Effector CD8-positive, alpha-beta T cell (primary cell): ENCODE results near the gene METAP1D.
"Not testable (repeated sequence)": the region's sequence is repeated elsewhere in the genome, so short reads cannot be mapped to it uniquely, and the experiment has no call there.

Experiments
- DNase-seq: peaks from one replicate; lab custom pipeline; 2025; lab: John Stamatoyannopoulos, UW

Gene METAP1D

DNA sequence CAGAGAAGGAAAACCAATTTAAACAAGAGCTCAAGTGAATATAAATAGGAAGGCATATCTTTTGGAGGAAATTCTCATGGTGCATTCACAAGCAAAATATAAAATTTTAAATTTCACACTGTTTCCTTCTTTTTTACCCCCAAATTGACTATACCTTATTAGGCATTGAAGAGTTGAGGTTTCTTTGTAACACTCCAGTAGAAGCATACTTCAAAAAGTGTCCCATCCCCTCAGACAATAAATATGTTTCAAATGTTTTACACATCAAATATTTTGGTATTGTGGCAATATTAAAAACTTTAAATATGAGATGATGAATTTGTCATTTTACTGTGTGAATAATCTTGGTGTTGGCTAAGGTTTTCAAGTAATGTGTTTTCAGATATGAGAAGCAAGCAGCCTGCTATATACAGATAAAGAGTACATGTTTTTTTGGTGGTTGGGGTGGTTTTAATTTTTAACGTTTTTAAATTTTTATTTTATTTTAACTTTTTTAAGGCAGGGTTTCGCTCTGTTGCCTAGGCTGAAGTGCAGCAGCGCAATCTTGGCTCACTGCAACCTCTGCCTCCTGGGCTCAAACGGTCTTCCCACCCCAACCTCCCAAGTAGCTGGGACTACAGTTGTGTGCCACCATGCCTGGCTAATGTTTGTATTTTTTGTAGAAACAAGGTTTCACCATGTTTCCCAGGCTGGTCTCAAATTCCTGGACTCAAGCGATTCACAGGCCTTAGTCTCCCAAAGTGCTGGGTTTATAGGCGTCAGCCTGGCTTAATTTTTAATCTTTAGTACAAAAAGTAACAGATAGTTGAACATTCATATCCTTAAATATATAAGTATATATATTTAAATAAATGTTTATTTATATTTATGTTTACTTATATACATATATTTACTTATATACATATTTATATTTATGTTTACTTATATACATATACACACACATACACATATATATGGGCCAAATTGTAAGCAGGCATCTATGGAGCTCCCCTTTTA, 49.1 kb downstream of the METAP1D start:
- no peak for DNase-seq

DNA sequence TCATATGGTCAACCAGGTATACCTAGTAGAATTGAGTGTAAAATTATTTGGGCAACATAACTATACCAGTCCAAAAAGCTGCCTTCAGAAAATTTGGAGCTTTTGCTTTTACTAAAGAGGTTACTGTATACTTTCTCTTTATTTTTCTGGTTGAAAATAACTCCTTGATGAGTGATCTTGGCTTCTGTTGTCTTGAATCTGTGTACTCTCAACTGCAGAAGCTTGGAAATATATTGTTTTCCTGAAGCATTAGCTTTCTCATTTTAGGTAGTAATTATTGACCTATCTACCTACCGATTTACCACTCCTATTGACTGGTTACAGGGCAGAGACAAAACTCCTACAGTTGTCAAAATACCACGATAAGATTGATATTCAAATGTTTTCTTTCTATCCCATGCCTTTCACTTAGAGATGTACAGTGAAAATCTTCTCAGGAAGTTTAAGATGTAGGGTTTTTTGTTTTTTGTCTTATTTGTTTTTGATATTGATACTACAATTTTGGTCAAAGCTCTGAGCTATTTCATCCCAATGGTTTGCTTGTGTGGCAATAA, 49.9 kb downstream of the METAP1D start:
- no peak for DNase-seq

DNA sequence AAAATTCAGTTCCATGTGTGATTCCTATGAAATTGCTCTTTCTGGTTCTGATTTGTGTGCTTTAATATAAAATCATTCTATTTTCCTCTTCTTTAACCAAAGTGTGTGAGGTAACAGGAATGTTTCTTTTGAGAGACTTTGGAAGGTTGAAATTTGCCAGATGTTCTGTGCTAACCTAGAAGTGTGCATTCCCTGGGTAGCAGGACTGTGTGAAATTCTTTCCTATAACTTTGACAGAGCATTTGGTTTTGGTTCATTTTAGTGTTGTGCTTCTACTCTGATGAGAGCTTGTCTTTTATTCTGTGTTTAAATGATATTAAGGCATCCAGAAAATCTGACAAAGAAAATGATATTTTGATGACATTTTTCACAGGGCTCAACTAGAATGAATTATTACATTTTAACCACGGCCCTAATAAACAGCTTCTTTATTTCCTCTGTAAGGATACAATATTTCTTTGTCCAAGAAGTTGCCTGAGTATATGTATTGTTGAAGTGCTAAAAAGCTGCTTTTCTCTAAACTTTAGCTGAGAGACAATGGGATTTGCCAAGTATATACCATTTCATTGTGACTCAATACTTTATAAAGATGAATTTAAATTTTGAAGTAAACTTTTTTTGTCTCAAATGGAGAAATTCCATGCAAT, 50.8 kb downstream of the METAP1D start:
- DNase-seq: no peak

DNA sequence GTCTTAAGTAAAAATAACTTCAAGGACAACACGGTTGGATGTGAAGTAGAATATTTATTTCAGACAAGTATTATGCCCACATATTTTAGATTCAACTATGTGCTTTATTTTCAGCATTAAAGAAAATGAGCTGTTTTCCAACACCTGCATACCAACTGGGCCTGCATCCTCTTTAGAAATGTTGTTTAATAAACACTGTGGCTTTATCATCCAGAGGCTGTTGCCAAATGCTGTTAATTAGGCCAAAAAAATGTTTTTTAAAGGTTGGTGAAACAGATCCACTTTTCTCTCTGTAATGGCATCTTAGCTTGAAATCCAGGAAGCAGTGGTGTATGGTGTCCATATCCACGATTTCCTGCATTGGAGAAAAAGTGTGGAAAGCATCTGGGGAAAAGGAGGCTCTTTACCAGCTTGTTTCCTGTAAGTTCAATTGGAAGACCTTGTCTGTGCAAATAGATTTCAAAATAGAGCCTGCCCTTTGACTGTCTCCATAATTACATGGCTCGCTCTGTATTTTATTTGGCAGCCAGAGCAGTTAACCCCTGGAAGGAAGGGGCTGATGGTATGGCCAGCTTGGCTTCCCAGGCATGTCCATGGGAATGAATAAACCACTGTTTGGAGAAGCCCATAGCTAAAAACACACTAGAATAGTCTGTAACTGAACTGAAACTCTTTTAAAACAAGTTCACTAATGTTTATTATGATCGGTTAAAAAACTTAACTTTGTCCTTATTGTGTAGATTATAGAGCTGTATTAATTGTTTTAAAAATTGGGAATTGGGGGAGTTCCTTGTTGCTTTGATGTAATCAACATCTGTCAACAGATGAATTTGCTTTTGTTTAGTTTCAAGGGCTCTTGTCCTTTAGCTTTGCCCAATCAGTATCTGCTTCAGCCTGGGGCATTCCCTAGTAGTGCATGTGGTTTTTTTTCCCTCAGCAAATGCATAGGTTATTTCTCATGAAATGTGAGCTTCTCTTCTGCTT, 52.5 kb downstream of the METAP1D start:
- DNase-seq: no peak

DNA sequence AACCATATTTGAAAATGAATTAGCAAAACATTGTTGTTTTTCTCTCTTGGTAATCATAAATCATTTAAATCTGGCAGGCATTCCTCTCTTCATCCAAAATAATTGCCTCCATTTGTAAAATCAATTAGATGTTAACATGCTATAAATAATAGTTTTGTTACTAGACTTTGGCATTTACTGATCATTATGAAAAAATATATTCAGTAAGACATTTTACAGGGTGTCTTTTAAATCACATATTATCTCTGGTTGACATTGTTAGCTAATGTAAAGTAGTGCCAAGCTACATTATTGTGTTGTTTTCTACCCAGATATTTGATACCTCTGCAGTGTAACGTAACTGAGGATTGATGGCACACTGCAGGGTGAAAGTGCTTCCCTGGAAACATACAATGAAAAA, 53.7 kb downstream of the METAP1D start:
- DNase-seq: no peak

DNA sequence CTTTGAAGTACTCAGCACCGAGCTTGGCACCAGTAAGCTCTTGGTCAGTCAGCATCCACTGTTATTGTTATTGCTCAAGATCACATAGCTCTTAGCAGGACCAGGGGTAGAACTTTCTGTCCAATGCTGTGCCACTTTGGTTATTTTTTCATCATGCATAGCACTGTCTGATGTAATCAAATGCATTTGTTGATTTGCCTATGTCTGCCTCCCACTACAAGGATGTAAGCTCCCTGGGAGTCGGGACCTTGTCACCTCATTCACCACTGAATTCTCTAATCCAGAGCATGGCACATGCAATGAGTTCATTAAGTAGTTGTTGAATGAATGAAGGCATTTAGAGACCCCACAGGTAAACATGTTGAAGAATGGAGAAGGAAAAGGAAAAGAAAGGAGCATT, 56.5 kb downstream of the METAP1D start:
- no peak for DNase-seq

DNA sequence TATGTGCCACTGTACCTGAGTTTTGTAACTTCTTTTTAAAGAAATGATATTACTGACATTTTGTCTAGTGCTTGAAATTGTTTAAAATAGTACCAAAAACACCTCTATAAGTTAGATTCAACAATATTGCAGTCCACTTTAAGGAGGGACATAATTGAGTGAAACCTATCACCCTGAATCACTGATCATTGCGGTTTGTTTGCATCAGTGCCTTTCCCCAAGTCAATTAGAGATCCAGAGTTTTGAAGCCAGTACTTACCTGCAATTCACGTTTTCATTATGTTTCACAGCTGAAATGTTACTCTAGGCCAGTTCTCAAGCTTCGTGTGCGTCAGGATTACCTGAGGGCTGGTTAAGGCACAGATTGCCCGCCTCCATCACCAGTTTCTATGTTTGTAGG, 58.9 kb downstream of the METAP1D start:
- no peak for DNase-seq

DNA sequence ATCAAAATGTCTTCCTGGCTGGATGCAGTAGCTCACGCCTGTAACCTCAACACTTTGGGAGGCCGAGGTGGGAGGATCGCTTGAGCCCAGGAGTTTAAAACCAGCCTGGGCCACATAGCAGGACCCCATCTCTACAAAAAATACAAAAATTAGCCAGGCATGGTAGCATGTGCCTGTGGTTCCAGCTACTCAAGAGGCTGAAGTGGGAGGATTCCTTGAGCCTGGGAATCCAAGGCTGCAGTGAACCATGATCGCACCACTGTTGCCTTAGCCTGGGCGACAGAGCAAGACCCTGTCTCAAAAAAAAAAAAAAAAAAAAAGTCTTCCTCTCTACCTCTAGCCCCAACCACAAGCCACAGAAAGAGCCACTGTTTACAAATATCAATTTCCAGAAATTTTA, 60.4 kb downstream of the METAP1D start:
- not testable (repeated sequence) for DNase-seq

DNA sequence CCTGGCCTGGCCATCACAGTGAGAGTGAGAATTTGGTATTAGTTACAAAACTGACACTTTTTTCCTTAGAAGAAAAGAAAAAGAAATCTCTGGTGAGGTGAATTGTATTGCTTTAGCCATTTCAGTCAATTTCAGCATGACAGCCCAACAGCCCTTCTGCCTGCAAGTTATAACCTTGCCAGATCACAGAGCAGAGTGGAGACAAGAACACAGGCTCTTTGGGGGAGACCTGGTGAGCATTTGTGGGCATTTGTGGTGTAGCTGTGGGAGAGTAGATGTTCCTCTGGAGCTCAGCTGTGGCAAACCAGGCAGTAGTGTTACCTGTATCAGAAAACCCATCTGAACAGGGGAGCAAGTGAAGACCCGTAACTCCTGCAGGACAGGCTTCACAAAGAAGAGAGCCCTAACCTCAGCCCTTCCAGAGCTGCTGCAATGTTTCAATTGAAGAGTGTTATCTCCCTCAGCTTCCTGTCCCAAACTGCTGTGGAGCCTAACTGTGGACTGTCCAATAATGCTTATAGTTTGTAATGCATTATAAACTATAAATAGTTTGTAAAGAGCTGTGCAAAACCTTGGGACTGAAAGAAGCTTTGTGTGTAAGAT, 62.8 kb downstream of the METAP1D start:
- DNase-seq: no peak

DNA sequence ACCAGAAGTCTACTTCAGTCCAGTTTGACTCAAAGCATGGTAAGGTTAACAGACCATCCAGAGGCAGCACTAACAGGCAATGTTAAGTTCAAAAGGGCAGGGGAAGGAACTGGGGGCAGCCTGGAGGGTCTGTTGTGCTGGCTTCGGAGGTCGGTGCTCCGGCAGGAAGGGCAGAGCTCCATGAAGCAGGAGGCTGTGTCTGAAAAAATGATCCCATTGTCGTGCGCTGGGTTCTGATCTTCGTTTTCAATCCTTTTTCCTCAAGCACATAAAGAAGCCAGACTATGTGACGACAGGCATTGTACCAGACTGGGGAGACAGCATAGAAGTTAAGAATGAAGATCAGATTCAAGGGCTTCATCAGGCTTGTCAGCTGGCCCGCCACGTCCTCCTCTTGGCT, 63.7 kb downstream of the METAP1D start:
- DNase-seq: no peak

DNA sequence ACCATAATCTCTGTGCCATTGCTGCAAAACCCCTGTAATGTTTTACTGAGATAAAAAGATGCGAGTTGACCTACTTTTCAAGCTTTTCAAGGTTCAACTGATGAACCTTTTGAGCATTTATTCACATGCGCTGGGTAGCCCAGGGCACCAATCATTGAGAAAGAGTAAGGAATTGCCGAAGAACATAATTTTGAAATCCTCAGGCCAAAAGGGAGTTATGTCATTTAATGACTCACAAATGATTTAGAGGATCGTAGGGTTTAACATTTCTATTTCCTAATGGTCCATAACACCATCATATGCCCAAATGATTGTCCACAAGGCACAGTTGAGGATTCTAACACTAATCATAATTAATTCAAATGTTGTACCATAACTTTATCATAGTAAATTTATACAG, 65.4 kb downstream of the METAP1D start:
- DNase-seq: no peak

DNA sequence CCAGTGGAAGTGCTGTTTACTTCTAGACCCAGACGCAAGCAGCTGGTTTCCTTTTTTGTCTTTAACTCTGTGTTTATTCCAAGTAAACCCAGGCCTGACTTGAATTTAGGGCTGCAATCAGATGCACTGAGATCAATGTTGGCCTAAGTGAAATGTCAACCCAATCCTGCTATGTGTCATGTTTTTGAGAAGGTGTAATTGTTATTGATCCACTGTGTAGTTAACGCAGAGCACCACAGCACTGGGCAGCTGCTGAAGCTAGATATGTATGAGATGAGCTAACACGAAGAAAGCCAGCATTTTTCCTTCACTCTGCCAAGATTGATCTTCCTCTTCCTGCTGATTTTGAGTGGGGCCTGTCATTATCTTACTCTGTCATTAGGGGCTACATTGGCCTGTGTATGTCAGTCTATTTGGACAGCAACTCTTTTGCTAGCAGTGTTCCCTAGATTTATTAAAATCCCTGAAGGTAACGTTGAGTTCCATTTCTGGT, 66.7 kb downstream of the METAP1D start:
- no peak for DNase-seq

DNA sequence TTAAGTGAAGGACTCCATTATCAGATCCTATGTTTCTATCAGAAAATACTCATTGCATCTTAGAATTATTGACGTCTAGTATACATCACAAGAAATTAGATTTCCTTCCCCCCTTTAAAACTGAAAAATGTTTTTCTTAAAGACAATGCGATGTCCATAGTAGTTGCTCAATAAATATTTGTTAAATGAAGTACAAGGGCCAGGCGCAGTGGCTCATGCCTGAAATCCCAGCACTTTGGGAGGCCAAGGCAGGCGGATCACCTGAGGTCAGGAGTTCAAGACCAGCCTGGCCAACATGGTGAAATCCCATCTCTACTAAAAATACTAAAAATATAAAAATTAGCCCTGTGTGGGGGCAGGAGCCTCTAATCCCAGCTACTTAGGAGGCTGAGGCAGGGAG, 68.2 kb downstream of the METAP1D start:
- DNase-seq: not testable (repeated sequence)

DNA sequence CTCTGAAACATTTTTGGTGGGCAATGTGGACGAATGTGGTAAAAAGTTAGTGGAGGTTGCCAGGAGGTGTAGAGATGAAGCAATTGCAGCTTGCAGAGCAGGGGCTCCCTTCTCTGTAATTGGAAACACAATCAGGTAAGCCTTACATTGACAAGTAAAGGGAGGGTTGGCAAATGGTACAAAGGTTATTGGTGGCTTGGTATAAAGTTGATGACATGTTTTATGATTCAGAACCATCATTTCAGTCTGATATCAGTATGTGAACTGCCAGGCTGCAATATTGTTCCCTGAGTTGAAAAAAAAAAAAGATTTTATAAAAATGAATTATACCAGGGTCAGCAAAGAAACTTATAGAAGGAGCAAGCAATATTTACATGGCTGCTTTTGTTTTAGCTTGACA, 71.2 kb downstream of the METAP1D start:
- DNase-seq: no peak

DNA sequence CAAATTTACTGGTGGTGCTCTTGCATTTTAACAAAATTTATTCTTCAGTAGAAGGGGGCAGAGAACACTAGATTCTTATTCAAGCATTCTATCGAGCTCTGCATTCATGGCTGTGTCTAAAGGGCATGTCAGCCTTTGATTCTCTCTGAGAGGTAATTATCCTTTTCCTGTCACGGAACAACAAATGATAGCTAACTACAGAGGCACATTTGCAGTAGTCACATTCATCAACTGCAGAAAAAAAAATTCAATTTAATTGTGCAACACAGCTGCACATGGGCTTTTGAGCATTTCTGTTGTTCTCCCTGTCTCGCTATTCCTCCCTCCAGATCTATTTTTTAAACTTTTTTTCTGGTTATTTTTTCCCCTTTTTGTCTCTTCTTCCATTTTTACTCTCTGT, 72.5 kb downstream of the METAP1D start:
- DNase-seq: no peak

DNA sequence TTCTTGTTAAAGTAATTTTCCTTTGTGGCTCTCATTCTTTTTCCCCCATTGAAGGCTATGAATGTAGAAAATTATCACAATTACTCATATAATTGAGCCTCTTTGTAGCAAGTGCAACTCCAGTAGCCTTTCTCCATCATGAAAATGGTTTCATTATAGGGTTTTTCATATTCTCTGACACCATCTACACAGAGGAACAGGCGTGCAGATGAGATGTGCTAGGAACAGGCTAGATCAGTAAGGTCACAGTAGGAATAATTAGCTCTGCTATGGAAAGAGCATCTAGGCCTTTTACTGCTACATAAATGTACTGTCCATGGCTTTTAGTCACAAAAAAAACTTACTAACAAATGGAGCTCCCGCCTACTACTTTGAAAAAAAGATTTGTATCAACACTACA, 73.0 kb downstream of the METAP1D start:
- DNase-seq: no peak

DNA sequence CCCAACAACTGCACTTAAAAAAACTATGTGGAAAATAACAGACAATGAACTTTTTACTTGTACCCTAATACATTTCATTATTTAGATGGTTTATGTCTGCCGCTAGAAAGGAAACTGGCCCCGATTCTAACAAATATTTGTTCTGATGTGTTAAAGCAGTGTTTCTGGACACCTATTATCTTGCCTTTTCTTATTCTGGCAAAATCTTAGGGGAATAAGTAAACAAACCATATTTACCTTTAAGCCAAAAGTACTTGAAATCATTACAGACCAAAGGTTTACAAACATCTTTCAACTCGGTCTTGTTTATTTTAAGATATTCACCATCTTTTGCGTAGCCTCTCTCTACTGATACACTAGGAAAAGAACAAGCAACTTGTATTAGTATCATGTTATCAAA, 73.8 kb downstream of the METAP1D start:
- no peak for DNase-seq

DNA sequence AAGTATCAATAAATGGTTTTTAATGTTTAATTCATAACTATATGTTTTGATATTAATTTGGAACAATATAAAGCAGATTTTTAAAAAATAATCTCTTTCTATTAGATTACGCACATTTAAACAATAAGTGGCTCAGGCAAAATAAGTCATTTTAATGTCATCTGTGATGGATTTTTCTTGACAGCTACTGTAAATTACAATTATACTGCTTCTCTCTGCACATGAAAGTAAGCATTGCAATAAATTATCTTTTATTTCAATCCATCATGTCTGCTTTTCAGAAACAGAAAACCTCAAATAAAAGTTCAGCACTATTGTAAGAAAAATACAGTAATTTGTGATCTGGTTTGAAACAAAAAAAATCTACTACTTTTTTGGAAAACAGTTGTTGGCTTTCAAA, 74.5 kb downstream of the METAP1D start:
- no peak for DNase-seq

DNA sequence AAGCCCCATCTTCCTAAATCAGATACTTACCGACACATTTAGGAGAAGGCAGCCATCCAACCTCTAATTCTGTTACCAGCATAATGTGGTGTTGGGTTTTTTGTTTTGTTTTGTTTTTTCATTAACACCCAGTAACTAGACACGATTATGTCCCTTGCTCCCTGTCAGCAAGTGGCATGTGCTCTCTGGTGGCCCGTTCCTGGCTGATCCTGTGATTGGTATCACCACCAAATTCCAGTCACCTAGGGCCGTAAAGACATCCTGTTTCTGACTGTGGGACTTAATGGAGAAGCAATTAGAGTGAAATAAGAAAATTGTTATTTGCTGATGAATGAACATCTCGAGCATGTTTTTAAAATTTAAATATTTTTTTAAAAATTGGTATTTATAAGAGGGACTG, 79.7 kb downstream of the METAP1D start:
- DNase-seq: no peak

DNA sequence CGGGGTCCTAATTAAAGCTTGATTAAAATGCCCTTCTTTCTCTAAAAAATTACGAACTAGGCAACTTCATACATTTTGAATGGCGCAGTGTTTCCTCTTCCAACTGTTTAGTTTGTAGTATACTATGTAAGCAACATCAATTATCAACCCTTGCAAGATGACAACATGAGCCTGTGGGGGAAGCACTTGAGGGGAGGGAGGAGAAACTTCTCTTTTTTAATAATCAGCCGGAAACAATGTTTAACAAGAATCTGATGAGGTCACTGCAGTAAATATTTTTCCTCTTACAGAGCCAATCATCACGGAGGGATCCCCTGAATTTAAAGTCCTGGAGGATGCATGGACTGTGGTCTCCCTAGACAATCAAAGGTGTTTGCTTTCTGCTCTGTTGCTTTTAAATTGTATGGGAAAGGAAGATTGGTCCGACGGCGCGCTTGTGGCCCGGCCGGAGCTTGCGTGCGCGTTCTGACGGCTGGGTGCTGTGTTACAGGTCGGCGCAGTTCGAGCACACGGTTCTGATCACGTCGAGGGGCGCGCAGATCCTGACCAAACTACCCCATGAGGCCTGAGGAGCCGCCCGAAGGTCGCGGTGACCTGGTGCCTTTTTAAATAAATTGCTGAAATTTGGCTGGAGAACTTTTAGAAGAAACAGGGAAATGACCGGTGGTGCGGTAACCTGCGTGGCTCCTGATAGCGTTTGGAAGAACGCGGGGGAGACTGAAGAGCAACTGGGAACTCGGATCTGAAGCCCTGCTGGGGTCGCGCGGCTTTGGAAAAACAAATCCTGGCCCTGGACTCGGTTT, 80.3 kb downstream of the METAP1D start:
- no peak for DNase-seq
